A673 (cell line): ENCODE data around the gene SYNE2. TPM values are rescaled to one million over a fixed set of nuclear protein-coding genes. Genes with fewer than 3 reads are reported as not detected.

Experiments
- BruUV-seq: library from RNA; stranded (reverse); fragments of 400-500 nt; replicated peaks from 2 replicates; lab custom pipeline; 2021; lab: Mats Ljungman, UMichigan
- CTCF ChIA-PET: fragments of 300-600 bp; sonication (Branson Sonifier 250); formaldehyde crosslinking; loops from one replicate; lab custom pipeline; 2022; ENCODE audit warnings: antibody characterized with exemption; lab: Charles Lee
- POLR2A ChIA-PET: fragments of 300-600 bp; sonication (Branson Sonifier 250); formaldehyde crosslinking; loops from one replicate; lab custom pipeline; 2022; ENCODE audit warnings: antibody characterized with exemption; ENCODE audit not compliant: low non-redundant PET; lab: Charles Lee
- DNase-seq: peaks from one replicate; pipeline ENCODE4 v3.0.0-alpha.2; 2015; ENCODE audit warnings: low spot score
- H3K27ac ChIP-seq: fragments of 200-600 bp; sonication (generic); 2 replicates; pipeline ENCODE4 v1.5.1; 2016; ENCODE audit warnings: mixed run types, low read depth, mild to moderate bottlenecking, mixed read lengths, antibody characterized with exemption, low read length; ENCODE audit not compliant: poor library complexity, severe bottlenecking
- H3K27me3 ChIP-seq: fragments of 200-600 bp; sonication (generic); replicated peaks from 2 replicates; pipeline ENCODE4 v1.6.1; 2017; ENCODE audit warnings: mixed run types, low read depth, mild to moderate bottlenecking, mixed read lengths, antibody characterized with exemption, low read length; ENCODE audit not compliant: insufficient read depth, poor library complexity
- H3K36me3 ChIP-seq: fragments of 200-600 bp; sonication (generic); 2 replicates; pipeline ENCODE4 v1.6.1; 2016; ENCODE audit warnings: mixed run types, mild to moderate bottlenecking, mixed read lengths, antibody characterized with exemption, low read length; ENCODE audit not compliant: insufficient read depth, poor library complexity, severe bottlenecking
- H3K4me1 ChIP-seq: fragments of 200-600 bp; sonication (generic); 2 replicates; pipeline ENCODE4 v1.6.1; 2017; ENCODE audit warnings: mixed run types, mild to moderate bottlenecking, mixed read lengths, antibody characterized with exemption, low read length; ENCODE audit not compliant: insufficient read depth, poor library complexity, severe bottlenecking
- H3K4me3 ChIP-seq: fragments of 200-600 bp; sonication (generic); 2 replicates; pipeline ENCODE4 v1.5.1; 2016; ENCODE audit warnings: low read depth, mixed run types, mild to moderate bottlenecking, mixed read lengths, low read length; ENCODE audit not compliant: poor library complexity, severe bottlenecking
- H3K9me3 ChIP-seq: fragments of 200-600 bp; sonication (generic); 2 replicates; pipeline ENCODE4 v1.6.1; 2016; ENCODE audit warnings: mixed run types, low read depth, mild to moderate bottlenecking, mixed read lengths, antibody characterized with exemption, low read length; ENCODE audit not compliant: poor library complexity, severe bottlenecking
- EZH2 ChIP-seq: fragments of 200-600 bp; sonication (generic); IDR thresholded peaks from 2 replicates; pipeline ENCODE4 v1.6.1; 2017; ENCODE audit warnings: borderline replicate concordance, low read depth, mild to moderate bottlenecking, mixed read lengths, antibody characterized with exemption, low read length; ENCODE audit not compliant: poor library complexity, severe bottlenecking
- intact Hi-C: fragments of 100-400 bp; cut with micrococcal nuclease; formaldehyde crosslinking; loops from one replicate; pipeline ENCODE4 v1.10.0; 2022; ENCODE audit not compliant: unreplicated experiment
- total RNA-seq: library from RNA; stranded (reverse); gene quantifications from 2 replicates; pipeline ENCODE4 v1.2.3, GENCODE V29; 2021
- TF ChIP-seq, protein P1 (sequence below): fragments of 300-800, 200-600 bp; sonication (generic); conservative IDR thresholded peaks from 2 replicates; pipeline ENCODE4 v1.5.1; 2017; ENCODE audit warnings: low read depth, mild to moderate bottlenecking, antibody characterized with exemption, low read length, moderate library complexity, mixed read lengths

Gene SYNE2
- total RNA-seq, 1 experiment from 2014 or later: 68.2 TPM

DNA sequence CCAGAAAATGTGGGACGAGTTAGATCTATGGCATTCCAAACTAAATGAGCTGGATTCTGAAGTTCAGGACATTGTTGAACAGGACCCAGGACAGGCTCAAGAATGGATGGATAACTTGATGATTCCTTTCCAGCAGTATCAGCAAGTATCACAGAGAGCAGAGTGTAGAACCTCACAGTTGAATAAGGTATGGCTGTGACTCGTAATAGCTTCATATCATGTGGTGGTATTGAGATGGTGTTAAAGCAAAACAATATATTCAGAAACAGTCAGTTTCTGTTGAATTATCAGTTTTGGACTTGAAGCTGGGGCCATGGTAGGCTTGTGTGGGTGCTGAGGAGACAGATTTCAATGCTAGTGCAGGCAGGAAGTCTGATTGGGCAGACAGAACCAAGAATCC is 227.6 kb downstream of the SYNE2 start:
- CTCF ChIA-PET: no interaction called here
- intact Hi-C loops: no loop called here
- H3K4me1 ChIP-seq: no peaks in the 10 kb centered on the region
- no peak overlapping the region for H3K4me3 ChIP-seq
- TF ChIP-seq, protein P1, sequence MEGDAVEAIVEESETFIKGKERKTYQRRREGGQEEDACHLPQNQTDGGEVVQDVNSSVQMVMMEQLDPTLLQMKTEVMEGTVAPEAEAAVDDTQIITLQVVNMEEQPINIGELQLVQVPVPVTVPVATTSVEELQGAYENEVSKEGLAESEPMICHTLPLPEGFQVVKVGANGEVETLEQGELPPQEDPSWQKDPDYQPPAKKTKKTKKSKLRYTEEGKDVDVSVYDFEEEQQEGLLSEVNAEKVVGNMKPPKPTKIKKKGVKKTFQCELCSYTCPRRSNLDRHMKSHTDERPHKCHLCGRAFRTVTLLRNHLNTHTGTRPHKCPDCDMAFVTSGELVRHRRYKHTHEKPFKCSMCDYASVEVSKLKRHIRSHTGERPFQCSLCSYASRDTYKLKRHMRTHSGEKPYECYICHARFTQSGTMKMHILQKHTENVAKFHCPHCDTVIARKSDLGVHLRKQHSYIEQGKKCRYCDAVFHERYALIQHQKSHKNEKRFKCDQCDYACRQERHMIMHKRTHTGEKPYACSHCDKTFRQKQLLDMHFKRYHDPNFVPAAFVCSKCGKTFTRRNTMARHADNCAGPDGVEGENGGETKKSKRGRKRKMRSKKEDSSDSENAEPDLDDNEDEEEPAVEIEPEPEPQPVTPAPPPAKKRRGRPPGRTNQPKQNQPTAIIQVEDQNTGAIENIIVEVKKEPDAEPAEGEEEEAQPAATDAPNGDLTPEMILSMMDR: no peak
- no peak for TF ChIP-seq EZH2
- POLR2A ChIA-PET: no interaction called here
- no TSS peak for BruUV-seq
- H3K27ac ChIP-seq: no peak overlapping the region
- H3K9me3 ChIP-seq: no peaks in the 10 kb centered on the region
- no peaks in the 10 kb centered on the region for H3K36me3 ChIP-seq
- H3K27me3 ChIP-seq: no peaks in the 10 kb centered on the region
- no peak for DNase-seq

DNA sequence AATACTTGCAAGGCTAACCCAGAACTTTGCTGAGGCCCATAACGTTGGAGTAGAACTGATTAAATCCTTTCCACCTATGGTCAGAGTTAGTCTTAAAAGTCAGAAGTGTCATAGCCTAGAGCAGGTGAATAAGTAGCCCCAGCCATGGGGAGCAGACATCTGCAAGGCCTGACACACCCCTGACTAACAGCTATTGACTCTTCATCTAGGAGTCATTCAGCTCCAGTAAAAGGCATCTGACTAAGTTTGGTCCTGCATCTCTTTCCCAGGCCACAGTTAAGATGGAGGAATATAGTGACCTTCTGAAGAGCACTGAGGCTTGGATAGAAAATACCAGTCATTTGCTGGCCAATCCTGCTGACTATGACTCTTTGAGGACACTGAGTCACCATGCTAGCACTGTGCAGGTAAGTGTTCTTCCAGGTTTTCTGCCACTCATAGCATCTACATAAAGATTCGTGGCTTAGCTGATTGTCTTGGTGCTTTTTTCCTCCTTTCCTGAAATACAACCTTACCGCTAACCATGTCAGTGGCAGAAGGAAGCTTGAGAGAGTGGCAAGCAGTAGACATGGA is 228.5 kb downstream of the SYNE2 start:
- intact Hi-C loops: no loop called here
- no TSS peak for BruUV-seq
- TF ChIP-seq, protein P1: no peak
- no peak for TF ChIP-seq EZH2
- no peaks in the 10 kb centered on the region for H3K4me1 ChIP-seq
- H3K9me3 ChIP-seq: no peaks in the 10 kb centered on the region
- H3K27me3 ChIP-seq: no peaks in the 10 kb centered on the region
- POLR2A ChIA-PET: no interaction called here
- CTCF ChIA-PET: no interaction called here
- H3K27ac ChIP-seq: no peak overlapping the region
- no peaks in the 10 kb centered on the region for H3K36me3 ChIP-seq
- DNase-seq: no peak
- no peak overlapping the region for H3K4me3 ChIP-seq

DNA sequence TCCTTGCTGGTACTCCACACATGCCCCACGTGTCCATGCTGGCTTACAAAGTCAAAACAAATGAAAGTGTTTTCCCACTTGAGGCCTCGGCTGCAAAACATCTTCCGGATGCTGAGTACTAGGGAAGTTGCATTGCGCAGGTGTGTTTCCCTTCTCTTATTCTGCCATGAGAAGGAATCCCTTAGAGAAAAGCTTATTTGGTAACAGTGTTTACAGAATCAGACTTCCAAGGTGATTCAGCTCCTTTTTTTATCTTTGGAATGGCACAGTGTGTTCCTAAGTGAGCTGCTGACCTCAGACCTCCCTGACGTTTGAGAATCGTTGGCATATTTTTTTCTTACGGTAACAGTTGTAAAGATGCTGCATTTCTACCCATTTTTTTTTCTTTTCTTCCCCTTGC is 230.0 kb downstream of the SYNE2 start:
- POLR2A ChIA-PET: no interaction called here

More for the DNA sequence above, 230.0 kb downstream of the SYNE2 start:
- Histone ChIP-seq H3K27ac (no peak overlapping the region), H3K36me3 (no peaks in the 10 kb centered on the region), H3K4me3 (no peak overlapping the region), H3K4me1 (no peaks in the 10 kb centered on the region), H3K27me3 (no peaks in the 10 kb centered on the region), H3K9me3 (no peaks in the 10 kb centered on the region)
- intact Hi-C loops: no loop called here
- no peak for TF ChIP-seq EZH2
- TF ChIP-seq, protein P1: no peak
- DNase-seq: no peak
- CTCF ChIA-PET: no interaction called here
- no TSS peak for BruUV-seq
